Mucosa of stomach (tissue), 1 donor: ENCODE results near the gene NLRP5.
"Not testable (repeated sequence)": the region's sequence is repeated elsewhere in the genome, so short reads cannot be mapped to it uniquely, and the experiment has no call there.

Experiments used
- H3K27me3 ChIP-seq: one replicate; pipeline ENCODE4 v1.7.0; 2013; ENCODE audit warnings: mild to moderate bottlenecking, low read length; ENCODE audit not compliant: control insufficient read depth, insufficient read depth
- H3K36me3 ChIP-seq: one replicate; pipeline ENCODE4 v1.7.0; 2013; ENCODE audit warnings: low read length; ENCODE audit not compliant: control insufficient read depth, insufficient read depth
- H3K4me1 ChIP-seq: one replicate; pipeline ENCODE4 v1.7.0; 2013; ENCODE audit warnings: mild to moderate bottlenecking, low read length; ENCODE audit not compliant: control insufficient read depth, insufficient read depth
- H3K4me3 ChIP-seq: one replicate; pipeline ENCODE4 v1.7.0; 2013; ENCODE audit warnings: low read length
- H3K9ac ChIP-seq: one replicate; pipeline ENCODE4 v1.7.0; 2013; ENCODE audit warnings: mild to moderate bottlenecking, low read length, moderate library complexity
- H3K9me3 ChIP-seq: one replicate; pipeline ENCODE4 v1.7.0; 2013; ENCODE audit warnings: mild to moderate bottlenecking, low read length, moderate library complexity; ENCODE audit not compliant: control insufficient read depth
- donor health status: Pancreatic carcinoma.

The NLRP5 gene

DNA sequence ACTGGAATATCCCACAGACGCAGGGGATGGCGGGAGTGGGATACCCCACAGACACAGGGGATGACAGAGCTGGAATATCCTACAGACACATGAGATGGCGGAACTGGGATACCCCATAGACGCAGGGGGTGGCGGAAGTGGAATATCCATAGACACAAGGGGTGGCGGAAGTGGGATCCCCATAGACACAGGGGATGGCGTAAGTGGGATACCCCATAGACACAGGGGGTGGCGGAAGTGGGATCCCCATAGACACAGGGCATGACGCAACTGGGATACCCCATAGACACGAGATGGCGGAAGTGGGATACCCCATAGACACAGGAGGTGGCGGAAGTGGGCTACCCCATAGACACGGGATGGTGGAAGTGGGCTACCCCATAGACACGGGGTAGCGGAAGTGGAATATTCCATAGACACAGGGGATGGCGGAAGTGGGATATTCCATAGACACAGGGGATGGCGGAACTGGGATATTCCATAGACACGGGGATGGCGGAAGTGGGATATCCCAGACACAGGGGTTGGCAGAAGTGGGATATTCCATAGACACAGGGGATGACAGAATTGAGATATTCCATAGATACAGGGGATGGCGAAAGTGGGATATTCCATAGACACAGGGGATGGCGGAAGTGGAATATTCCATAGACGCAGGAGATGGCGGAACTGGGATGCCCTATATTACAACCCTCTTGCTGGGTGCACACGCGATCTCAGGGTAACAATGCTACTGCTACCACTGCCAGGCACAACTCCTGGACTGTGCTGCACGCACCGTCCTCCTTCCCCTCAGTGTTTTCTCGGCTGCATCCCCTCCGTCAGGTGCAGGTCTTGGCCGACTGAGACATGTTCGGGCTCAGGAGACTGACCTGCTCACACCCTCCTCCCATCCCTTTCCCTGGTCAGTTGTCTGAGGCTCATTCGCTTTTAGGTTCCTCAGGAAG is 106.4 kb downstream of the NLRP5 start:
- no peak overlapping the region for H3K4me3 ChIP-seq
- H3K36me3 ChIP-seq = no peaks in the 10 kb centered on the region
- H3K9ac ChIP-seq = no peak overlapping the region
- H3K9me3 ChIP-seq = no peaks in the 10 kb centered on the region
- no peaks in the 10 kb centered on the region for H3K27me3 ChIP-seq
- H3K4me1 ChIP-seq = no peaks in the 10 kb centered on the region

GRCh38 chr19:56094449-56094848 is 107.9 kb downstream of the NLRP5 start:
- Histone ChIP-seq H3K36me3 (no peaks in the 10 kb centered on the region), H3K4me3 (no peak overlapping the region)

DNA sequence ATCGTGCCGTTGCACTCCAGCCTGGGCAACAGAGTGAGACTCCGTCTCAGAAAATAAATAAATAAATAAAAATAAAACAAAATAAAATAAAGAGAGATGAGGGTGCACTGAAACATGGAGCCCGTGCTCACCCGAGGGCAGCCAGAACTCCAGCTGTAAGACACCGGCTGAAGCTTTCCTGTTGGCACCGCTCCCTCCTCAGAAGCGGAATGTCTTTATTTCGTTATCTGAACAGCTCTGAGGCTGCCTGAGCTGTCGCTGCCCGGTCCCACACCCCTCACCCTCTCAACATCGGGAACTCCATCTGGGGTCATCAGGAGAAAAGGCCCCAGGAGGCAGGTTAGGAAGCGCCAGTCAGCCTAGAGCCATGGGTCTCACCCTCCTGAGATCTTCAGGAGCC is 110.1 kb downstream of the NLRP5 start:
- no peaks in the 10 kb centered on the region for H3K9me3 ChIP-seq

More at GRCh38 chr19:56094449-56094848, 107.9 kb downstream of the NLRP5 start:
- no peaks in the 10 kb centered on the region for H3K27me3 ChIP-seq
- no peaks in the 10 kb centered on the region for H3K4me1 ChIP-seq
- no peak overlapping the region for H3K9ac ChIP-seq
- H3K9me3 ChIP-seq = no peaks in the 10 kb centered on the region

DNA sequence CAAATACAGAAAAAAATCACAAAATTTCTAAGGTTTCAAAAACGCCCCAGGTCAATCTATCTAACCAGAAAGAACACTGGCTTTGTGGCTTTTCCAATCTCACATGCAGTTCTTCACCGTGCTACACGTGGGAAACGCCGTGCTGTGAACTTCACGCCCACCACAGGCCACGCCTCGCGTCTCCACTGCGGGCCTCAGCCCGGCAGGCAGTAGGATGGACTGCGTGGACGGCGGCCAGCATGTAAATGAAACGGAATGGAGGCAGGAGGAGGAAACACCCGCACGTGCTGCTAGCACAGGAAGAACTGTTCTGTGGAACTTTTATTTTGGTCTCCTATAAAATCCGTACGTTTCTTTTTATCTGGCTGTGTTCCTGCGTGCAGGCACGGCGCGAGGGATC is 110.7 kb downstream of the NLRP5 start:
- no peaks in the 10 kb centered on the region for H3K4me1 ChIP-seq
- no peaks in the 10 kb centered on the region for H3K36me3 ChIP-seq
- no peak overlapping the region for H3K4me3 ChIP-seq
- H3K9ac ChIP-seq = no peak overlapping the region
- H3K27me3 ChIP-seq = no peaks in the 10 kb centered on the region
- no peaks in the 10 kb centered on the region for H3K9me3 ChIP-seq

More for the DNA sequence above, 110.1 kb downstream of the NLRP5 start:
- no peaks in the 10 kb centered on the region for H3K27me3 ChIP-seq
- H3K4me1 ChIP-seq = no peaks in the 10 kb centered on the region
- H3K4me3 ChIP-seq = no peak overlapping the region
- no peaks in the 10 kb centered on the region for H3K36me3 ChIP-seq
- H3K9ac ChIP-seq = no peak overlapping the region

- no peaks in the 10 kb centered on the region for H3K27me3 ChIP-seq
- no peak overlapping the region for H3K4me3 ChIP-seq
- no peak overlapping the region for H3K9ac ChIP-seq
- H3K9me3 ChIP-seq = no peaks in the 10 kb centered on the region
- no peaks in the 10 kb centered on the region for H3K36me3 ChIP-seq
- H3K4me1 ChIP-seq = no peaks in the 10 kb centered on the region
Observed at GRCh38 chr19:56097776-56098175, 111.2 kb downstream of the NLRP5 start.

- not testable (repeated sequence) for H3K27me3 ChIP-seq, H3K4me3 ChIP-seq, H3K9me3 ChIP-seq, H3K9ac ChIP-seq, H3K4me1 ChIP-seq, H3K36me3 ChIP-seq
Observed at GRCh38 chr19:56098237-56098636, 111.7 kb downstream of the NLRP5 start.

DNA sequence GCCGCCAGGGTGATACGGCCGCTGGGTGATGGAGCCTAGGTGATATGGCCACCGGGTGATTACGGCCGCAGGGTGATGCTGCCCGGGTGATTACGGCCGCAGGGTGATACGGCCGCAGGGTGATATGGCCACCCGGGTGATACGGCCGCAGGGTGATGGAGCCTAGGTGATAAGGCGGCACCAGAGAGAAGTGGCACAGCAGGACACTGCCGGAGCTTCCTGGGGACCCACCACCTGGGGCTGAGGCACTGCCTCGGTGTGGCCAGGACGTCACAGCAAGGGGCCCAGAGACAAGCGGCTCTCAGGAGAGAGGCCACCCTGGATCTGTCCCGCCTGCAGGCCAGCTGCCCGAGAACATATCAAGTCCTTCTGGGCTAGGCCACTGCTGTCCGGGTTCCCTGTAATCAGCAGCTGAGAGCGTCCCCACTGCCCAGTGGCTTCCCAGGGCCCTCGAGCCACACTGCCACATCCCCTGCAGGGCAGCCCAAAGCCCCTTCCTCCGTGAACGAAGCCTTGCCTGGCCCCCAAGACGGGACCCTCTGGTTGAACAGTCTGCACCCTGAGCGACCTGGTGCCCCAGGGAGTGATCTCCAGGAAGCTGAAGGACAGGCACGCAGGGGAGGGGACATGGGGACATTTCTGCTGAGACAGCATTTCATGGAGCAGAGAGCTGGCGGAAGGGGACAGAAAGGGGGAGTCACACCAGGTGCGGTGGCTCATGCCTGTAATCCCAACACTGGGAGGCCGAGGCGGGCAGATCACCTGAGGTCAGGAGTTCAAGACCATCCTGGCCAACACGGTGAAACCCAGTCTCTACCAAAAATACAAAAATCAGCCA is 112.4 kb downstream of the NLRP5 start:
- H3K4me1 ChIP-seq = no peaks in the 10 kb centered on the region
- H3K9ac ChIP-seq = no peak overlapping the region
- no peaks in the 10 kb centered on the region for H3K9me3 ChIP-seq
- H3K36me3 ChIP-seq = no peaks in the 10 kb centered on the region
- no peaks in the 10 kb centered on the region for H3K27me3 ChIP-seq
- H3K4me3 ChIP-seq = no peak overlapping the region

- H3K4me3 ChIP-seq = no peak overlapping the region
- no peaks in the 10 kb centered on the region for H3K27me3 ChIP-seq
- no peaks in the 10 kb centered on the region for H3K9me3 ChIP-seq
- no peaks in the 10 kb centered on the region for H3K4me1 ChIP-seq
- H3K36me3 ChIP-seq = no peaks in the 10 kb centered on the region
- H3K9ac ChIP-seq = no peak overlapping the region
Observed at GRCh38 chr19:56099638-56100539, 113.3 kb downstream of the NLRP5 start.

DNA sequence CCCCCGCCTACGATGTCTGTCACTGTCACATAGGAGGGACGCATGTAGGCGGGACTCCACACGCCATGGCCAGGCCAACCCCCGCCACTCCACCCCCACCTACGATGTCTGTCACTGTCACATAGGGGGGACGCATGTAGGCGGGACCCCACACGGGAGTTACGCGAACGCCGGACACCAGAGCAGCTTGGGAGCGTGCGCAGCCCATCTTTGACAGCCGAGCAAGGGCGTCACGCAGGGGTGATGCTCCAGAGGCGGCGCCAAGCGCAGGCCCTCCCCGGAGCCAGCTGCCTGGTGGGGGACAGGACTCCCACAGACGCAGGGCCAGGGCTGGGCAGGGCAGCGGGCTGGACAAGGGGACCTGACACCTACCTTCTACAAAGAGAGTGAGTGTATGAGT is 114.5 kb downstream of the NLRP5 start:
- Histone ChIP-seq H3K4me1 (peaks cover 10% of the 10 kb centered on the region), H3K27me3 (no peaks in the 10 kb centered on the region), H3K4me3 (no peak overlapping the region), H3K9ac (no peak overlapping the region), H3K9me3 (no peaks in the 10 kb centered on the region), H3K36me3 (no peaks in the 10 kb centered on the region)

- Histone ChIP-seq H3K9ac (no peak overlapping the region), H3K27me3 (no peaks in the 10 kb centered on the region), H3K4me1 (peaks cover 16% of the 10 kb centered on the region), H3K36me3 (no peaks in the 10 kb centered on the region), H3K4me3 (no peak overlapping the region), H3K9me3 (no peaks in the 10 kb centered on the region)
Observed at GRCh38 chr19:56101746-56102535, 115.4 kb downstream of the NLRP5 start.

DNA sequence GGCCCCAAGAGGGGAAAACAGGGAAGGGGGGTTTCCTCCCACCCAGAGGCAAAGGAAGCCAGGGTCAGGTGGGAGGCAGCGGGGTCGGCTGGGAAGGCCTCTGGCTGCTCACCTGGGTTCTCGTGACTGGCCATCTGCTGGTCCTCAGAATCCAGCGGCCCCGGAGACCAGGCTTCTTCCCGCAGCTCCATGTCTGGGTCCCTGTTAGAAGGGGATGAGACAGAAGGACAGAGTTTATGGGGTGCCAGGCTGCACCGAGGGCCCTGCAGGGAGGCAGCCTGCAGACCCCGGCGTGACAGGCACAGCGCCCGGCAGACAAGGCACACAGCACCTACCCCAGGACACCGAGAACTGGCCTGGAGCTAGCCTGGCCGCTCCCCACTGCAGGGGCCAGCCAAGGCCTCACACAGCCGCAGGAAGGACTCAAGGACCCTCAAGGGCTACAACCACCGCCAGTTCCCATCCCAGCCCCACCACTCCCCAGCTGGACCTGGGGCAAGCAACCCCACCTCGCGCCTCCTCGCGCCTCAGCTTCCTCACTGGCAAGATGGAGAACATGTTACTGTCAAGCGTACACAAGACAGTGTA is 116.5 kb downstream of the NLRP5 start:
- Histone ChIP-seq H3K9me3 (no peaks in the 10 kb centered on the region), H3K9ac (no peak overlapping the region), H3K4me3 (no peak overlapping the region), H3K27me3 (no peaks in the 10 kb centered on the region), H3K4me1 (peaks cover 25% of the 10 kb centered on the region), H3K36me3 (no peaks in the 10 kb centered on the region)
